Muscle of arm (tissue), 12 donors: Measurements from ENCODE around the gene GOLGA1. TPM values are rescaled to one million over a fixed set of nuclear protein-coding genes. Genes with fewer than 3 reads are reported as not detected.

Experiments used
- DNase-seq: peaks from one replicate; pipeline ENCODE4 v3.0.0-alpha.2; 2013
- polyA plus RNA-seq, 12 donors: library from polyadenylated mRNA; unstranded; fragments of 120-200 nt; gene quantifications; one replicate each; pipeline ENCODE4 v1.2.1, GENCODE V29; 2013; ENCODE audit not compliant: insufficient read length in 12 of 12

The GOLGA1 gene
- polyA plus RNA-seq, 12 donors: 10.1 to 21.2 (median 13.3) TPM; not detected in 1

DNA sequence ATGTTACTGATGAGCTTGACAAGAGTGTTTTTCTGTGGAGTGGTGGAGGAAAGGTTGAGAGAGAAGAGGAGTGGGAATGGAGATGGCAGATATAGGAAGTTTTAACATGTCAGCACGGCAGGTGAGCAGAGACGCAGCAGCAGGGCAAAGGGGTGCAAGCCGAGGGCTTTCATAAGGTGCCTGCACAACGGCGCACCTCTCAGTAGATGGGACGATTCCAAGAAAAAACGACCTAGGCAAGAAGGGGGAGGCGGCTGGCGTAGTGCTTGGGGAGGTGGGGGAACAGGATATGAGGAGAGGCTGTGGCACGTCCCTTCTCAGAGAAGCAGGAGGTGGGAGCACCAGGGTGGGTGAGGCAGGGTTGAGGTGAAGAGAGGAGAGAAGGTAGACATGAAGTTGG, 54.4 kb downstream of the GOLGA1 start:
- DNase-seq: no peak

DNA sequence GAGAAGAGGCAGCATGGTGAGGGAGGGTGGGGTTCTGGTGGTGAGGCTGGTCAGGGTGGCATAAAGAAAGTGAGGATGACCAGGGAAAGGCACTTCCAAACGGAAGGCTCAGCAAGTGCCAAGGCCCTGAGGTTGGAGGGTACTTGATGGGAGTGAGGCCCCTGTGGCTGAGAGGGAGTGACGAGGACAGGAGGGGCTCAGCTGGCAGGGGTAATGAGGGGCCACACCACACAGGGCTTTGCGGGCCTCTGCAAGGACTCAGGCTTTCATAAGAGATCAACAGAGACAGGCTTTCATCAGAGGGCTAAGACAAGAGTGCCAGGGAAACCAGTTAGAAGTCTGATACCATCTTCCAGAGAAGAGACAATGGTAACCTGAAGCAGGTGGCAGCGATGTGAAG, 55.3 kb downstream of the GOLGA1 start:
- no peak for DNase-seq

DNA sequence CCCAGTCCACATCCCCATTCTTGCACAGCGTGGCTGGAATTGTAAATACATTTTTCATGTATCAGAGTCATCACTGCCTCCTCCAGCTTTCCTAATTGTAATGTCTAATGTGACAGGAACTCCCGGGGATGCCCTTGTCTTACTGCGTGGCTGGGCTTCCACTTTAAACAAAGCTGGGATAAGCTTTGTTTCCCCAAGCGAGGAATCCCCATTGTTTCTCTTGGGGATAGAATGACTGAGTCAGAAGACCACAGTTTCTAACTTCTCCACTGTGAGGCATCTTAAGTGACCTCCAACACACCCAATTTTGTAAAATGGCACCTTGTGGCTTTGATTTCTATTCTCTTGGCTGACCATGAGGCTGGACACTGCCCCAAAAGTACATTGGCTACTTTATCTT, 56.5 kb downstream of the GOLGA1 start:
- DNase-seq: no peak

DNA sequence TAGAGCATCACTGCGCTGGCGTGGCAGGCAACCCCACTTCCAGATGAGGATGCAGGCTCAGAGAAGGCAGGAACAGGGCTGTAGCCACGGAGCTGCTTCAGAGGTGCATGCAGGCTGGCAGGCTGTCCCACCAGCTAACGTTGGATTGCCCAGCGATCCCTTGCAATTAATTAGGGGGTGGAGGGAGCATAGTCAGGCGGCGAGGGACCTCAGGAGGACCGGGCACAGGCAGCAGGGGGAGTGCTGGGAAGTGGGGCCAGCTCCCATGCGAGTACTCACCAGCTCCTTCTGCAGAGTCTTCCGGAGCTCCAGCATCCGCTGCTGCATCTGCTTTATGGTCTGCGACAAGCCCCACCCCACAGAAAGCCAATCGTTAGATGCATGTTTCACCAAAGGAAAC, 58.7 kb downstream of the GOLGA1 start:
- no peak for DNase-seq

DNA sequence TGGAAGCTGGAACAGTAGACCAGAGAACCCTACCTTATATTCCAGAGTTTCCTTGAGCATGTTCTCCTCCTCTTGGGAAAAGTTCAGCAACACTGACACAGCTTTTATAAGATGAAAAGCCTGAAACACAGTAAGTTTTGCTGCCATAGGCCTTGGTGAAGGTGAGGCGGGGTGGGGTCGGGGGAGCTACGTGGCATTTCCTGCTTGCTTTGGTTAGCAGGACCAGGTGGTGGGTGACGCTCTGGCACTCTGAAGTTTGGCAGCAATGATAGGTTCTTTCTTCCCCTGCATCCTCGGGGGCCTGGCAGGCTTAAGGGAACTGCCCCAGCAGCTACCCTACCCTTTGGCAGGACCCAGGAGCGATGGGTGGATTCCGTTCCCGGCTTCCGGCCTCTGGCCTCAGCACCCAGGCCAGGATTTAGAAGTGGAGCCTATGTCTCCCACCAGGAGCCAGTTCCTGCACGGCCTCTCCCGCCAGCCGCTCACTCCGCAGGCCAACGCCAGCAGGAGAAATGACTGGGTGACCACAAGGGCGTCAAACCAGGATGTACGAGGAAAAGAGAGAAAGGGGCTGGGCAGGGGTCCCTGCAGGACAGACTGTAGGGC, 59.6 kb downstream of the GOLGA1 start:
- DNase-seq: no peak

DNA sequence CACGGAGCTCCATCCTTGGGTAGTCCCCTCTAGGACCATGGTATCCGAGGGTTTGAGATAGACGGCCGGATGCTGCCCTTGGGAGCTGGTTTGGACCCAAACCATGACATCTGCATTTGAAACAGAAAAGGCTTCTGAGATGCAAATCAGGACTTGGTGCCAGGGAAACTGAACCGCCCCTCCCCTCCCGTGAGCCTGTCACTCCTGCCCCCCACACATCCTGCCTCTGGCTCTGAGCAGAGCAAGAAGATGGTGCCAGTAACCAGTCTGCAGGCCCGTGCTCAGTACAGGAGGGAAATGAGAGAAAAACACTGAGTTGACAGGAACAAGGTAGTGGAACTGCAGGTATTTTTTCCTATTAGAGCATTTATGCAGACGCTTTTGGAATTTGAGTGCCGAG, 60.4 kb downstream of the GOLGA1 start:
- DNase-seq: no peak

DNA sequence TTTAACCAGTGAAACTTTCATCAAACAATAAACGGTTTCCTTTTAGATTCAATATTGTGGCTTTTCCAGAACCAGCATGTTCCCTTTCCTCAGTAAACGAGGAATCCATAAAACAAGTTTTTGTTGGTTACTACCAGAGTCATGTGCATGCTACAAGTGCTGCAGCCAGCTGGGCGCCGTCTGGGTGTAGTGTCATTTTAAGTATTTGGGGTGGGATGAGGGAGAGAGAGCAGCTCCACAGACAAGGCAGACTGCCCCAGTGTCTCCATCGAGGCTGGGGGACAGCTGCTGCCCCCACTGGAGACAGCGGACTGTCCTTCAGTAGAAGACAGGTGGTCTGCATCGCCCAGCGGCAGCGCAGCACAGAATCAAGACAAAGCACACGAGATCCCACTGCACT, 61.7 kb downstream of the GOLGA1 start:
- DNase-seq: no peak

DNA sequence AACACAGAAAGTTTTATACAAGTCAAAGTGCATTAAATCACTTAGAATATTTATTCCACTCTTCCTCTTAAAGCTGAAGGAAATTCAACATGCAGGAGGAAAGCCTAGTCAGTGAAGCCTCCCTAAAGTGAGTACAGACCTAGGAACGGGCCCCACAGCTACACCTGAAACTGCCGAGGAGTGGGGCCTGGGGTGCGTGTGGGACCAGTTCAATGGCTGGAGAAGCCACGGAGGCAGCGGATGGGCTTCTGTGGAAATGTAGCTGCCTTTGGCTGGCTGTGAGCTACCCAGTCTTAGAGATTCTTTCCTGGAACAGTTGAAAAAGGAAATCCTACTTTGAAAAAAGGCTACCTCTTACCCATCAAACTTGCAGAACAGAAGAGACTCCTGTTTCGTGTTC, 62.4 kb downstream of the GOLGA1 start:
- no peak for DNase-seq

DNA sequence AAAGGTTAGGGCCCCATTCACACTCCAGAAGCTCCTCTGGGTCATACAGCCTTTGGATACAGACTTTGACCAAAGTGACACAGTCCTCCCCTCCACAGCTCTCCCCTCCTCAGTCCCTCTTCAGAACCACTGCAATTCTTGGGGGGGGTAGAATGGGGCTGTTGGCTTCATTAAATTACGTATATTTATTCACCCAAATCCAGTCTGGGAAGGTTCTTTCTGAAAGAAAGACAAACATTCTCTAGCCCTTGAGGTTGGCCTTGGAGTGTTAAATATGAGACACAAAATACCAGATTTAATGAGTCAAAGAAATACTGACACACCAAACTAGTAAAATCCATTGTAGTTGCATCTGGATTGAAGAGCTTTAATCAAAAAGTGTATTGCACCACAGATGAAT, 62.9 kb downstream of the GOLGA1 start:
- DNase-seq: no peak

DNA sequence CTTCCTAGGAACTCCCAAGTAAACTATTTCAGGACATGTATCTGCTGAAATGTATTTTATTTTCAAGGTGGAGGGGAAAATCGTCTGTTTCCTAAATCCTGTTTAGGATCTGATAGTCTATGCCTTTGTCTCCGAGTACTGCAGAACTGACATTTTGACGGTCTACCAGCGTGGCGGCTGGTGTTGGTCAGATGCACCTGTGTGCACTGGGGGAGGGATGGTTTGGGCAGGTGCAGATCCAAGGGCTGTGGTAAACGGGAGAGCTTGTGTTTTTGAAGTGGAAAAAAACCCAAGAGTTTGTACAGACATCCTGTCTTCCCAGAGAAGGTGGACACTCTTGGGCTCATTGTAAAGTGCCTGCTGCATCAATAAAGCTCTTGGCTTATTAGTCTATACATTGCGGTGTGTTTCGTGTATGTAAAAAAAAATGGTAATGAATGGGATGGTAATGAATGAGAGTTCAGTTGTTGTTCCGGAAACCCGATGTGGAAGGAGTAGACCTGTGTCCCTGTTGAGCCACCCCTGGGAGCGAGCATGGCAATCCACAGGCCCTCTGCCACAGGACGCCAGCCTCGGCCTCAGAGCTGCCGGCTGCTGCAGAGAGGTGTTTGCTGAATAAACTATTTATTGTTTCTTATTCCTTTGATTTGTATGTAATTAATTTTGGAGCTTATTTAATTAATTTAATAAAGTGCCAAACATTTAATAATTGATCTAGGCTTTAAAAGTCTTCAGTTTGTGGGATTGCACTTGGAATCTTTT, 63.7 kb downstream of the GOLGA1 start:
- no peak for DNase-seq

DNA sequence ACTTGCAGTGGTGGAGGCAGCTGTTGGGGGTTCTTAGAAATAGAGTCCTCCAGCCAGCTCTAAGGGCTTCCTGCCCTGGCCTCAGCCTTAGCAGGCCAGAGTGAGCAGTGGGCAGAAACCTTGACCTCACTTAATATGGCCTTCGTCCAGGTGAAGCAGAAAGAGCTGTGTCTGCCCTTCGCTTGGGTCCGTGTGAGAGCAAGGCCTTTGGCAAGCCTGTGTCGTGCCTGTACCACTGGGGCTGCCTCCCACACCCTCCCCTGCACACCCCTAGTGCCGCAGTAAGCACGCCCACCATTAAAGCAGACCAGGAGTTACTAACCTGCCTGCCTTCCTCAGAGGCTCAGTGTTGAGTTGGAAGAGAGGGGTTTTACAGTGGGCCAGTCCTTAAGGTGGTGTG, 65.4 kb downstream of the GOLGA1 start:
- DNase-seq: no peak

DNA sequence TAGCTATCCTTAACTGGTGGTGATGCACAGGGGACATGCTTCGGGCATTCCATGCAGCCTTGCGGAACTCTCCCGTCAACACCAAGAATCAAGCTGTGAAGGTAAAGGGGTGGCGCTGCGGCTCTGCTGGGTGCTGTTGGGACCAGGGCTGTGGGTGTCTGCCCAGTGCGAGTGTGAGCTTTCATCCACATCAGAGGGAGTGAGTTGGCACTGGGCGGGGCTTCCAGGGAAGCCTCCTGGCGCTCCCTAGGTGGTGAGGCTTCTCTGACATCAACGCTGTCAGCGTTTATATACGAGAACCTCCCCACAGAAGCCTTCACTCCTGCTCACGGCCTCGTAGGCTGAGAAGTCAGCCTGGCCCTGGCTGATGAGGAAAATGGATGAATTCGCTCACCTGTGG, 67.2 kb downstream of the GOLGA1 start:
- DNase-seq: no peak

DNA sequence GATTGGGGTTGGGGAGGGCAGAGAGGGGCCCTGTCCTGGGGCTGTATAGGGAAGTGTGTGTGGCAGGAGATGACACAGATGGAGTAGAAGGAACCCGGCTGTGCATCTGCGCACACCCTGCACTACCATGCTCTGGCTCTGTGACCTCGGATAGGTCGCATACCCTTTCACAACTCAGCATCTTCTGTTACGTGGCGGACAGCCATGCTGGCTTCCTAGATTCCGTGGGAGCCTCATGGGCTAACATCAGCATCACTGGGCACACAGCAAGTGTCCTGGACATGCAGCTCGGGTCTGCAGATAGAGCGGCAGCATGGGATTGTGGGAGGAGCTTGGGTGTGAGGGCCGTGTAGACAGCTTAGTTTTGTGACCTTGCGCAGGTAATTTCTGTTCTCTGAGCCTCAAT, 69.7 kb downstream of the GOLGA1 start:
- no peak for DNase-seq

DNA sequence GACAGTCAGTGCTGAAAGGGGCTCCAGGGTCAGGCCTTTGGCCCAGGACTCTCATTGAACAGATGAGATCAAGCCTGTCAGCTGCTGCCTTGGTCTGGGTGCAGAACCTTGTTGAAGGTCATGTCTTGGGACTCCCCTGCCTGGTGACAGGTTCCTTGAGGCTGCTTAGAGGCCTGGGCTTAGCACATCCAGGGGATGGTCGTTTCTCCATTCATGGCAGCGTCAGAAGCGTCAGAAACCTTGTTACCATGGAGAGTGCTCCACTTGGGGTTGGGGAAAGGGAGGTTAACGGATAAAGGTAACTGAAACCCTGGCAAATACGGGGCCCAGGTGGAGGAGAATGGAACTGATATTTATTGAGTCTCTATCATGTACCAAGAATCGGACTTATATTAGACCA, 70.2 kb downstream of the GOLGA1 start:
- no peak for DNase-seq

DNA sequence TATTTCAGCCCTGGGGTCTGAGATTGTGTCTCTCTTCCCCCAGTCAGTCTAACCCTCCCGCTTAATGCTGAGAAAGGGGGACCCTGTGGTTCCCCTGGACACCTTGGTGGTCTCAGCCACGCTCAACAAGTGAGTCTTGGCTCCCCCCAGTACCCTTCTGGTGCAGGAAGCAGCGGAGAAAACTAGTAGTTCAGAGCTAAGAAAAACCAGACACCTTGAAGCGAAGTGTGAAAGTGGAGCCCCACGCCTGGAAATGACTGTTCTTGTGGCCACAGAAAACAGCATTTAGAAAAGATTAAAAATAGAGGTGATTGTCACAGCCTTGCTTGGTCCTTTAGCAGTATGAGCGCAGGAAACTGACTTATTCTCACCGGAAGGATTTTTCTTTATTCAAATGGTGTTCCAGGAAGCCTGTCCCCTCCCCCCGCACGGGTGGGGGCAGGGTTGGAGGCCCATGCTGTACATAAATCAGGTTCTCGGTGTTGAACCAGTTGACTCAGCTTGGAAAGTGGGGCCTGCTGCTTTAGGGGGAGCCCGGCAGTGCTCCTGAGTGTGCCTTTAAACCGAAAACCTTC, 70.8 kb downstream of the GOLGA1 start:
- DNase-seq: no peak

DNA sequence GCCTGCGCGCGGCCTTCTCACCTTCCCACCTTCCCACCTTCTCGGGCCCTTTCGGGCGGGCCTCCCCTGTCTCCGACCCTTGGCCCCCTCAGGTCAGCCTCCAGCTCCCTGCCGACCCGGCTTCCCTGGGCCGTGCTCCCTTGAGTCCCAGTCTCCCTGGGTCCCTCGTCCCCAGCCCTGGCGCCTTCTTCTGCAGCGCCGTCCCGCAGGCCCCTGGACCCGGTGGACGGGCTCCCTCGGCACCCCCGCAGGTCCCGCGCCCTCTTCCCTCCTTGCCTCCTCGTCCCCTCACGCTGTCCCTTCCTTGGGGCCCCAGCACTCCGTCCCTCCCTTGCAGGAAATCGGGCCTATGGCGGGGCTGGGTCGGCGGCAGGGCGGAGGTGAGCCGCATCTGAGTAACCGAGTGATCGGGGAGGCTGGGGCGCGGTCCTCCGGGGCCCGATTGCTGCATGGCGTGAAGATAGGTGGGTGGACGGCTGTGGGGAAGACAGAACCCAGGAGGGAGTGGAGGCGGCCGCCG, 71.4 kb downstream of the GOLGA1 start:
- DNase-seq: no peak

DNA sequence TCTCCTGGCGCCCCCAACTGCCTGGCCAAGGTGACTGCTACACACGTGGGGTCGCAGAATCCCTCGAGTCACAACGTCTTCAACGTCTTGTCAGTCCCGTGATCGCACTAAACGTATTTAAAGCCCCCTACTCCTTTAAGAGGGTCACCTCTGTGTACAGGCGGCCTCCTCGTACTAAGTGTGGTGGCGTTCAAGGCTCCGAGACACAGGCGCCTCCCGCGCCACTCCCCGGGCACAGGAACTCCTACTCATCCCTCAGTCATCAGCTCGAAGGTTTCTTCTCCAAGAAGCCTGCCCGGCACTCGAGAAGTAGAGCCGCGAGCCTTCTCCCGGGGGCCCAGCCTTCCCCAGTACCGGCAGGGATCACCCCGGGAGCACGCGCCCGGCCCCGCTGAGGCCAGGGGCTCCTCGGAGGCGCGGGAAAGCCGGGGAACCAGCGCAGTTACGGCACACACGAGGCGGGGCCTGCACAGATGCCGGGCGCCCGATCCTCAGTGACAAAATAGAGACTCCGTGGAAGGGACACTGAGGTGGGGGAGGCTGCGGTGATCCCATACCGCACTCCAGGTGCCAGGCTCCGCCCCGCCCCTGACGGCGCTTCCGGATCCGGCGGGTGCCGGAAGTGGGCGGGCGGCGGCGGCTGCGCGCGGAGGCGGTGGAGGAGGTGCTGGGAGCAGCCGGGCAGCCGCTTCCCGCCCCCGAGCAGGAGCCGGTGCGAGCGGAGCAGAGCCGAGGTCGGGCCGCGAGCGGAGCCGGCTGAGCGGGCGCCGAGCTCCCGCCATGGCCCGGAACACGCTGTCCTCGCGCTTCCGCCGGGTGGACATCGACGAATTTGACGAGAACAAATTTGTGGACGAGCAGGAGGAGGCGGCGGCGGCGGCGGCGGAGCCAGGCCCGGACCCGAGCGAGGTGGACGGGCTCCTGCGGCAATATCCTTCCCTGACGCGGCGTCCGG, 72.1 kb downstream of the GOLGA1 start:
- peak; percentile 83 for DNase-seq

DNA sequence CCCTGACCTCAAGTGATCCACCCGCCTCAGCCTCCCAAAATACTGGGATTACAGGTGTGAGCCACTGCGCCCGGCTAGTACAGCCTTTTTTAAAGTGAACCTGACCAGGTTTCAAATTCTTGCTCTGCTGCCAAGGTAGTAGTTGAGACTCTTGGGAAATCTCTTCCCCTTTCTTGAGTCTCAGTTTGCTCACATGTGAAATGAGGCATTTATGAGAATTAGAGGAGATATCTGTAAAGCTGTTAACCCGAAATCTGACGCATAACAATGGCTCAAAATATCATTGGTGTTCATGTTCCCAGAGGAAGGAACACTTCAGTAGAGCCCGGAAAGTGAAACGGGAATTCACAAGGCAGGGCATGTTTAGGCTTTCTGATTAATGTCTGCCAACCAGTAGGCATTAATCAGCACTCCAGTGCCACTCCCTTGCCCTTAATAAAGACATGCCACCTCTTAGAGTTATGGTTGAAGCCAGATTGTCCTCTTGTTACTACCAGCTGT, 77.5 kb downstream of the GOLGA1 start:
- no peak for DNase-seq

DNA sequence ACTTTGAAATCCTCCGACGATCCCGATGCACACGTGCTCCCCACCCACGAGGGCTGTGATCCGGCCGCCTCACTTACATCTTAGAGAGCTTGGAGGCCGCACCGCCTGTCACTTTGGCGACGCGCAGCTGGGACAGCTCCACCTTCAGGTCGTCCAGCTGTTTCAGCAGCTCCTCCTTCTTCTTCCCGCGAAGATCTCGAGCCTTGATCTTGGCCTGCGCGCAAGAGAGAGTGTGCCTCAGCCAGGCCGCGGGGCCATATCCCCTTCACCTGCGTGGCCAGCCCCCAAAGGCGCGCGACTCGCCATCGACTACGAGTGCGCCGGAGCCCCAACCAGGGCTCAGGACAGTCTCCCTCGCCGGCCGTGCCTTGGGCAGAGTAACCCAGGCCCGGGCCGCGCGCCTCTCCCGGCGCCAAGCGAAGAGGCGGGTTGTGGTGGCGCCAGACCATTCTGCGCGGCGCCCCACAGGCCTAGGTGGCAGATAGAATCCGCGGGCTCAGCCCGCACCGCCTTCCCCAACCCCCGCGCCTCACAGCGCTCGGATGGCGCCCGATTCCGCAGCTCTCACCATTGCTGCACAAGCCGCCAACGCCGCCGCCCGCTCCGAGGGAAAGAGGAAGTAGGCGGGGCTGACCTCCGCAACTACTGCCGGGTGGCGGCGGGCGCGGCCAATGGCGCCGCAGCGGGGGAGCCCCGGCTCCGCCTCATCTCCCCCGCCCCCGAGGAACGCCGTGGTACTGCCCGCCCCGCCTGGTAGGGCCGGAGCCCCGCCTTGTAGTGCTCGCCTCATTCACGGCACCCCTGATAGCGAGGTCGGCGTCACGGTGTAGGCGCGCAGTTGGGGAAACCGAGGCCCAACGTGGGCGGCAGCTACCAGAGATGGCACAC, 79.3 kb downstream of the GOLGA1 start, which contains the start of the genes ARPC5L and RPL35:
Gene ARPC5L (plus strand): TSS at position 789 of the 888 bp plus-strand sequence. CDS start 7,161 bp downstream, outside the sequence.
Gene RPL35 (minus strand): TSS at position 616 of the 888 bp plus-strand sequence. CDS start 45 bp downstream, at position 571.
- DNase-seq: peak; percentile 94

DNA sequence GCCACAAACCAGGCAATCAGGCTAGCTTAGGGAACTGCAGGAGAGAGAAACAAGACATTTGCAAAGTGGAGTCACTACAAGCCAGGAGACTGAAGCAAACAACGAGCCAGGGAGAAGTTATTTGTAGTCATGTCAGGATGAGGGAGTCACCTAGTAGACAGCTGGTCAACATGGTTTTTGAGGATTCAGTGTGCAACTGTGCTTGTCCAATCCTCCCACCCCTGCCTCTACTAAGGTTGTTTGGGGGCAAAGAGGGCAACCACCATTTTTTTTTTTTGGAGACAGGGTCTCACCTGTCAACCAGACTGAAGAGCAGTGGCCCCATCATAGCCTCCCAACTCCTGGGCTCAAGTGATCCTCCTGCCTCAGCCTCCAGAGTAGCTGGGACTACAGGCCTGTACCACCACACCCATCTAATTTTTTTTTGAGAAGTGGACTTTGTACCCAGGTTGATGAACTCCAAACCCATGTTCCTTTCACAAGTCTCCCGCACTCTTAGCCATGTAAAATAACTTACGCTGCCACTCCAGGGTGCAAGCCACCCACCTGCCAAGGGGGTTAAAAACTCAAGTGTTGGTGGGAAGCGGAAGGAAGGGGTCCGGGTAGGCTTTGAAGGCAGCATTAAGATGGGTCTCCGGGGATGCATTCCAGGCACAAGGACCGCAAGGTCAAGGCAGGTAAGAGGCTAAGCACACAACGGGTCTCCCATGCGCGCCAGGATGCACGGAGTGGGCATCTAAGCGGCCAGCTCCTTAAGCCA, 80.1 kb downstream of the GOLGA1 start:
- no peak for DNase-seq
